Aorta (tissue), 5 donors: ENCODE data around the gene AQP2. TPM values are rescaled to one million over a fixed set of nuclear protein-coding genes. Genes with fewer than 3 reads are reported as not detected.

Source experiments
- ATAC-seq: fragments of 200-7000 bp; cut with Tn5 transposase; one replicate; pipeline ENCODE4 v1.9.1; 2022; ENCODE audit warnings: moderate library complexity; ENCODE audit not compliant: low FRiP score
- DNase-seq, 2 donors: peaks; one replicate each; pipeline ENCODE4 v3.0.0-alpha.2; 2020
- H3K27ac ChIP-seq, 2 donors: one replicate each; pipeline ENCODE4 v1.5.1; 2013; ENCODE audit warnings: low read length in 2 of 2, mild to moderate bottlenecking in 2 of 2, moderate library complexity in 2 of 2, control low read depth in 1 of 2, inconsistent platforms in 1 of 2, low read depth in 1 of 2
- H3K27me3 ChIP-seq, 2 donors: one replicate each; pipeline ENCODE4 v1.6.1; 2013; ENCODE audit warnings: control low read depth in 1 of 2, low read length in 1 of 2, mild to moderate bottlenecking in 1 of 2, moderate library complexity in 1 of 2; ENCODE audit not compliant: insufficient read depth in 2 of 2, control insufficient read depth in 1 of 2
- H3K36me3 ChIP-seq, 2 donors: one replicate each; pipeline ENCODE4 v1.6.1; 2013; ENCODE audit warnings: control low read depth in 1 of 2, low read length in 1 of 2, mild to moderate bottlenecking in 1 of 2; ENCODE audit not compliant: insufficient read depth in 2 of 2, control insufficient read depth in 1 of 2
- H3K4me1 ChIP-seq, 2 donors: one replicate each; pipeline ENCODE4 v1.6.1; 2013; ENCODE audit warnings: low read length in 2 of 2, control low read depth in 1 of 2, mild to moderate bottlenecking in 1 of 2, moderate library complexity in 1 of 2; ENCODE audit not compliant: insufficient read depth in 2 of 2, control insufficient read depth in 1 of 2
- H3K4me3 ChIP-seq, 2 donors: one replicate each; pipeline ENCODE4 v1.5.1; 2013; ENCODE audit warnings: low read length in 2 of 2, control low read depth in 1 of 2, mild to moderate bottlenecking in 1 of 2
- H3K9me3 ChIP-seq: one replicate; pipeline ENCODE4 v1.6.1; 2013; ENCODE audit warnings: mild to moderate bottlenecking, low read length; ENCODE audit not compliant: control insufficient read depth
- WGBS, 2 donors: extraction: QIAGEN DNeasy Blood & Tissue Kit; methylation state at CpG; one replicate each; pipeline ENCODE4 v1.1.7; 2013; 5-methylcytosine and 5-hydroxymethylcytosine counted together
- intact Hi-C, 2 donors: fragments of 100-400 bp; cut with DNase I; formaldehyde crosslinking; loops; one replicate each; pipeline versions ENCODE4 v1.14.2 to v1.15.0; 2022
- polyA plus RNA-seq, 2 donors: library from polyadenylated mRNA; stranded (reverse); fragments of 200-250 nt; gene quantifications; one replicate each; pipeline ENCODE4 v1.2.3, GENCODE V29; 2013
- total RNA-seq, 2 donors: library from RNA; stranded (reverse); fragmentation: NEBNext Ultra II Directional; extraction: Animal tissue kit (Norgen Biotek cat#: 25700); gene quantifications; one replicate each; pipeline ENCODE4 v1.2.1, GENCODE V29; 2021
- donor health status: healthy with polysubstance abuse.
- donor health status: Bipolar disorder and iron deficiency.
- donor health status: DM: no; HTN: no; CAD: no.
- donor health status: DM: no; HTN: no; CAD: no.
- donor health status: DM: yes; HTN: yes; CAD: no.

AQP2 gene
- total and polyA plus RNA-seq, 4 donors = 0.21 TPM; not detected in 3

DNA sequence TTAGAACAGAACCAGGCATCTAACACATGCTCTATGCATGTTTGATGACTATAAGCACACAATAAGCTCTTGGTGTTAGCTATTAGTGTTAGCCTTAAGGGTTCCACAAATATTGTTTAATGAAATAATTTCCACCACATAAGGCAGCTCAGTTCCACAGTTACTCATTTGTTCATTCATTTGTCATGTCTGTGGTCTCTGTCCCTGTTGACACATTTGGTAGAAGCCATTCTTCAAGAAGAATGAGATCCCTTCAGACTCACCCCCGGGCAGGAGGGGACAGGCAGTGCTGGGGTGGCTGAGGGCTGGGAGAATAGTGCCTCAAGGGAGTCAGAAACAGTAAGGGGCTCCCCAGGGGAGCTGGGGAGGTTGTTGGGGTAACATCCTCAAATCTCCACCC is 43.2 kb upstream of the AQP2 start:
- Histone ChIP-seq H3K27ac (no peak overlapping the region), H3K27me3 (no peaks in the 10 kb centered on the region), H3K36me3 (no peaks in the 10 kb centered on the region), H3K4me1 (no peaks in the 10 kb centered on the region), H3K4me3 (no peak overlapping the region), H3K9me3 (no peaks in the 10 kb centered on the region)
- 76 to 94% methylated on average over 1 of the region's 1 CpG for WGBS, 2 donors
- intact Hi-C loops = no loop called here
- ATAC-seq (no peak), DNase-seq (peak in 1 of 2 donors; percentile 1)

DNA sequence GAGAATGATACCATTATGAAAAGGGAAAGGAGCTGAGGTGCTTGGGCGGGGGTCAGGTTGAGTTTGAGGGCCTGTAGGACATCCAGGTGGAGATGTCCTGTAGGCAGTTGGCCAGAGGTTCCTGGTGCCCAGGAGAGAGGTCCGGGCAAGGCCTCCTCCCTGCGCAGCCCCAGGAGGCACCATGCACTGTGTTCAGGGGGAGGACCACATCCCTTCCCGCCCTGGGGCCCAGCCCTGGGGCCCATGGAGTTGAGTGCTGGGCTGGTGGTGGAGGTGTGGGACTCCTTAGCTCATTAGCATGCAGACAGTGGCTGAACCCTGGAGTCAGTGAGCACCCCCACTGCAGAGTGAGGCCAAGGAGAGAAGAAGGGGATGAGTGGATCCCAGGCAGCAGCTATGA is 41.2 kb upstream of the AQP2 start:
- no peaks in the 10 kb centered on the region for H3K36me3 ChIP-seq
- H3K27ac ChIP-seq = no peak overlapping the region
- H3K4me3 ChIP-seq = no peak overlapping the region
- intact Hi-C loops = no loop called here
- no peak for ATAC-seq
- DNase-seq = peak; percentile 29 to 60
- WGBS, 2 donors = 93 to 96% methylated on average over 4 of the region's 4 CpGs
- H3K4me1 ChIP-seq = no peaks in the 10 kb centered on the region
- H3K27me3 ChIP-seq = no peaks in the 10 kb centered on the region
- H3K9me3 ChIP-seq = no peaks in the 10 kb centered on the region

DNA sequence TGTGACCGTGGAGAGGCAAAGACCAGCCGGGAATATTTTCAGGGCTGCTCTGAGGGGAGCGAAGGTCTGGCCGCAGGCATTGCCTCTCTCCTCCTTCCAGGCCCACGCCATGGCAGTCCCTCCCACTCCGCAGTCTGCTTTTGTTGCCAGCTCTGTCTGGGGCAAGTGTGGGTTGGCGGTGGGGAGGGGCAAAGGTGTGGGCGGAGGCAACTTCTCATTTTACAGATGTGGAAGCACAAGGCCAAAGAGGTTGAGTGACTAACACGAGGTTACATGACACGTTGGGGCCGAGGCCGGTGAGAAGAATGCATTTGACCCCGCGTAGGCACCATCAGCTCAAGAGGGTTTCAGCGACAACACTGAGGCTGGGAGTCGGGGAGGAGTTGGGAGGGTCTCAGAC is 40.7 kb upstream of the AQP2 start:
- DNase-seq (peak; percentile 52 to 62), ATAC-seq (no peak)
- Histone ChIP-seq H3K4me3 (no peak overlapping the region), H3K27me3 (no peaks in the 10 kb centered on the region), H3K4me1 (no peaks in the 10 kb centered on the region), H3K36me3 (no peaks in the 10 kb centered on the region), H3K27ac (no peak overlapping the region), H3K9me3 (no peaks in the 10 kb centered on the region)
- intact Hi-C loops = no loop called here
- WGBS, 2 donors = 41 to 66% methylated on average over 16 of the region's 16 CpGs

- no peak overlapping the region for H3K27ac ChIP-seq
- H3K4me3 ChIP-seq = no peak overlapping the region
- DNase-seq (peak in 1 of 2 donors; percentile 65), ATAC-seq (peak; percentile 13)
- no peaks in the 10 kb centered on the region for H3K27me3 ChIP-seq
- WGBS, 2 donors = 89 to 96% methylated on average over 15 of the region's 15 CpGs
- no peaks in the 10 kb centered on the region for H3K36me3 ChIP-seq
- no peaks in the 10 kb centered on the region for H3K4me1 ChIP-seq
- intact Hi-C loops = no loop called here
- H3K9me3 ChIP-seq = no peaks in the 10 kb centered on the region
Measured at GRCh38 chr12:49910331-49911212, 40.0 kb upstream of the AQP2 start.

GRCh38 chr12:49911213-49911605 is 39.3 kb upstream of the AQP2 start:
- intact Hi-C loops = no loop called here
- no peak for ATAC-seq
- H3K9me3 ChIP-seq = no peaks in the 10 kb centered on the region
- H3K4me1 ChIP-seq = no peaks in the 10 kb centered on the region
- H3K27ac ChIP-seq = no peak overlapping the region
- H3K27me3 ChIP-seq = no peaks in the 10 kb centered on the region
- WGBS, 2 donors = 93 to 95% methylated on average over 2 of the region's 2 CpGs
- H3K4me3 ChIP-seq = no peak overlapping the region
- DNase-seq = no peak
- no peaks in the 10 kb centered on the region for H3K36me3 ChIP-seq

DNA sequence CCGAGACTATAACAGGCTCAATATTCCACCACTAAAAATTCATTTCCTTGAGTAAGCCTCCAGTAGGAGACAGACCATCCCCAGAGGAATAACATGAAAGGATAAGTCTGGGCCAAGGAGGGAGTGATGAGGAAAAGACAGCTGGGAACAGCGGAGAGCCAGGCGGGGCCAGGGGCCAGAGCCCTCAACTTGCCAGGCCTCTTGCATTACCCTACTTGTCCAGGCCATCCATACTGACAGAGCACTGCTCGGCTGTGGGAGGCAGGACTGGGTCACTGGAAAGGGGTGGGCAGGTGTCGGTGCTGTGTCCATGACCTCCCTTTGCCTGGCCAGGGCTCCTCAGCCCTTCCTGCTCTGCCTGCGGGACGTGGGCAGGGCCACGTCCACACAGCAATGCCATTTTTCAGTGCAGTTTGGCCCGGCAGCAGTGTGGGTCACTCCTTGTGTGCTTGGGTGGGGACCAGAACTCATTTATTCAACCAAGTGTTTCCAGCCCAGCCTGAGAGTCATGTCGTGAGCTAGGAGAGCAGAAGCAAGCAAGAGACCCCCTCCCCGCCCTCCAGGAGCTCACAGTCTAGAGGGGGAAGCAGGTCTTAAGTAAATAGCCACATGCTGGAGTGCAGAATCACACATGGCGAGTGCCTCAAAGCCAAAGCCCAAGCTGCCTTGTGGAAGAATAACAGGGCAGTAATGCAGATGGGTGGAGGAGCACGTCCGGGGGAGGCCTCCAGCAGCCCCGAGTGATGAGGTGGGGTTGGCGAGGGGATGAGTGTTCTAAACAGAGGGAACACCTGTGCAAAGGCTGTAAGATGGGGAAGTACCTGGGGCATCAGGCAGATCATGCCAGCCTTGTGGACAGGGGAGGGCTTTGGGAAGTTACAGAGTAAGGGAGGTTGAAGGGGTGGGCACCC is 37.9 kb upstream of the AQP2 start:
- intact Hi-C loops = no loop called here
- Histone ChIP-seq H3K36me3 (no peaks in the 10 kb centered on the region), H3K27ac (no peak overlapping the region), H3K9me3 (no peaks in the 10 kb centered on the region), H3K4me3 (no peak overlapping the region), H3K4me1 (no peaks in the 10 kb centered on the region), H3K27me3 (no peaks in the 10 kb centered on the region)
- ATAC-seq (no peak), DNase-seq (peak in 1 of 2 donors; percentile 73)
- WGBS, 2 donors = 85% methylated on average over 16 of the region's 16 CpGs

DNA sequence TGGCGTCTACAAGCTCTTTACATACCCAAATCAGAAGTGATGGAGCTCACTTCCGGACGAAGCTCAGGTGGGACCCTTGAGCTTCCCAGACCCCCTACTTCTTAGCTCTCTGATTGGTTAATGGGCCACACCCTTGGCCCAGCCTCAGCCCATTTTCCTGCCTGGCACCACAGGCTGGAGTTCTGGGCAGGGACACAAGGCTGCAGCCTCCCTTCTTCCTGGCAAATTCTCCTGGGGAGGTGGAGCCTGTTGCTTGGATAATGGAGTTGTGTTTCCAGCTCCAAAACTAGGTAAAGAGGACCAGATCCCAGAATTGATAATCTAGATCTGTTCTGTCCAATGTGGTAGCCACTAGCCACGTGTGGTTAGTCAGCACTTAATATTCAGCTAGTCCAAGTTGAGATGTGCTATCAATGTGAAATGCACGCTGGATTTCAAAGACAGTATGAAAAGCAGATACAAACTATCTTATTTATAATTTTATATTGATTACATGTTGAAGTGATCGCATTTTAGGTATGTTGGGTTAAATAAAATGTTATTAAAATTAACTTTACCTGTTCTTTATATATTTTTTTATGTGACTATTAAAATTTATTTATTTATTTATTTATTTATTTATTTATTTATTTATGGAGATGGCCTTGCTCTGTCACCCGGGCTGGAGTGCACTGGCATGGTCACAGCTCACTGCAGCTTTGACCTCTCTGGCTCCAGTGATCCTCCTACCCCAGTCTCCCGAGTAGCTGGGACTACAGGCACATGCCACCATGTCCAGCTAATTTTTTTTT is 34.2 kb upstream of the AQP2 start:
- intact Hi-C loops = no loop called here
- DNase-seq = peak in 1 of 2 donors; percentile 32

DNA sequence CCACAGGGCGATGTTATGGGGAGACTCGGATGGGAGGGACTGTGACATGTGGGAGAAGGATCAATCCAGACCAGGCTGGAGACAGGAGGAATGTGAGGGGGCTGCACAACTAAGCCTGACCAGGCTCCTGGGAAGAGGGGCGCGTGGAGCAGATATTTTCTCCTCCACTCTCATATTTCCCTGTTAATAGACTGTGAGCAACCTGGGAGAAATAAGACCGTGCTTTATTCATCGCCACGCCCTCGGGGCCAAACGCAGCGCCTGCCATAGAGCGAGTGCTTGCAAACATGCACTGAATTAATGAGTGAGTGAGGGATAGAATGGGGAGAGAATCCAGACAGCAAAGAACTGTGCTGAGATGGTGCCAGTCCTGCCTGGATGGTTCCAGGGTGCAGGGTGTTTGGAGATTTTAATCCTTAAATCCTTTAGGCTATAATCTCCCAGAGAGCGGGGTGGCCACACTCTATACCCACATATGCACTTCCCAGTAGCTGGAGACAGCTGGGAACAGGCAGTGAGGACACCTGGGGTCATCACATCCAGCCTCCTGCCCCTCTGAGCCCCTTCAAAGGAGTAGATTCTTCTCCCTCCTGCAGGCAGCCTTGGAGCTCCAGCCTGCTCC is 33.3 kb upstream of the AQP2 start:
- Histone ChIP-seq H3K4me1 (no peaks in the 10 kb centered on the region), H3K4me3 (no peak overlapping the region), H3K27ac (no peak overlapping the region), H3K36me3 (no peaks in the 10 kb centered on the region), H3K27me3 (no peaks in the 10 kb centered on the region), H3K9me3 (no peaks in the 10 kb centered on the region)
- DNase-seq (peak in 1 of 2 donors; percentile 26), ATAC-seq (no peak)
- 87 to 88% methylated on average over 12 of the region's 12 CpGs for WGBS, 2 donors
- intact Hi-C loops = no loop called here

More for the DNA sequence above, 34.2 kb upstream of the AQP2 start:
- 74 to 80% methylated on average over 8 of the region's 8 CpGs for whole genome bisulfite sequencing, 2 donors
- H3K36me3 ChIP-seq = no peaks in the 10 kb centered on the region
- H3K4me1 ChIP-seq = no peaks in the 10 kb centered on the region
- H3K27me3 ChIP-seq = no peaks in the 10 kb centered on the region
- ATAC-seq = no peak
- no peak overlapping the region for H3K27ac ChIP-seq
- no peaks in the 10 kb centered on the region for H3K9me3 ChIP-seq
- H3K4me3 ChIP-seq = no peak overlapping the region
